KMS-11 (cell line): ENCODE data around the gene KIAA0825.

Source experiments
- H2AFZ ChIP-seq: fragments of 200-600 bp; sonication (generic); 2 replicates; pipeline ENCODE4 v1.6.1; 2016; ENCODE audit warnings: antibody characterized with exemption, mixed run types, low read depth
- H3K27ac ChIP-seq: fragments of 200-600 bp; sonication (generic); 2 replicates; pipeline ENCODE4 v1.6.1; 2016; ENCODE audit warnings: mild to moderate bottlenecking, mixed run types
- H3K27me3 ChIP-seq: fragments of 200-600 bp; sonication (generic); 2 replicates; pipeline ENCODE4 v1.6.1; 2017; ENCODE audit warnings: mild to moderate bottlenecking, low read depth, mixed run types, moderate library complexity; ENCODE audit not compliant: insufficient read depth
- H3K36me3 ChIP-seq: fragments of 200-600 bp; sonication (generic); 2 replicates; pipeline ENCODE4 v1.6.1; 2017; ENCODE audit warnings: mild to moderate bottlenecking, mixed run types; ENCODE audit not compliant: insufficient read depth
- H3K4me1 ChIP-seq: fragments of 200-600 bp; sonication (generic); 2 replicates; pipeline ENCODE4 v1.6.1; 2016; ENCODE audit warnings: mild to moderate bottlenecking, low read depth, mixed run types; ENCODE audit not compliant: poor library complexity, severe bottlenecking
- H3K4me2 ChIP-seq: fragments of 200-600 bp; sonication (generic); 2 replicates; pipeline ENCODE4 v1.7.0; 2016; ENCODE audit warnings: mild to moderate bottlenecking, mixed run types
- H3K4me3 ChIP-seq: fragments of 200-600 bp; sonication (generic); IDR thresholded peaks from 2 replicates; pipeline ENCODE4 v1.6.1; 2017; ENCODE audit warnings: low read depth, low read length, mixed read lengths; ENCODE audit not compliant: insufficient read depth
- H3K79me2 ChIP-seq: fragments of 200-600 bp; sonication (generic); 2 replicates; pipeline ENCODE4 v1.6.1; 2016; ENCODE audit warnings: low read depth, mixed run types; ENCODE audit not compliant: insufficient read depth
- H3K9ac ChIP-seq: fragments of 200-600 bp; sonication (generic); 2 replicates; pipeline ENCODE4 v1.6.1; 2016; ENCODE audit warnings: mild to moderate bottlenecking, mixed run types
- H4K20me1 ChIP-seq: fragments of 200-600 bp; sonication (generic); 2 replicates; pipeline ENCODE4 v1.6.1; 2016; ENCODE audit warnings: mild to moderate bottlenecking, mixed run types; ENCODE audit not compliant: insufficient read depth
- CTCF ChIP-seq: fragments of 200-600 bp; sonication (generic); conservative IDR thresholded peaks from 2 replicates; pipeline ENCODE4 v1.6.1; 2017; ENCODE audit warnings: low read depth, mild to moderate bottlenecking, antibody characterized with exemption, low read length, moderate library complexity, mixed read lengths

The KIAA0825 gene

DNA sequence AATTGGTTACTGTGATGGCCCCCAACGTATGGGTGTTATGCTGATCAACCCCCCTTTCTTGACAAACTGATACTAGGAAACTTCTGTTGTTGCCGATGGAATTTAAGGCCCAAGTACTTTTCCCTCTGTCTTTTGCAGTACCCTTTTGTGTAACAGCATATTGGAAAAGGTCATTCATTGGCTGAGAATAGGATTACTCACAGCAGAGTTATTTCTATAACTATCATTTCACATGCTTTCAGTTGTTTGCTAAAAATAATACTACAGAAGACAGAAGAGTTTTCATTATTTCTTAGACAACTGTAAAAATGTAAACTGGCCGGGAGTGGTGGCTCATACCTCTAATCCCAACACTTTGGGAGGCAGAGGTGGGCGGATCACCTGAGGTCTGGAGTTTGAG, 329.5 kb downstream of the KIAA0825 start:
- no peaks in the 10 kb centered on the region for H3K27me3 ChIP-seq
- H2AFZ ChIP-seq: no peak overlapping the region
- H3K27ac ChIP-seq: no peak overlapping the region
- H3K4me1 ChIP-seq: no peaks in the 10 kb centered on the region
- TF ChIP-seq CTCF: no peak
- no peak overlapping the region for H3K4me3 ChIP-seq
- H3K36me3 ChIP-seq: no peaks in the 10 kb centered on the region
- no peaks in the 10 kb centered on the region for H4K20me1 ChIP-seq
- H3K79me2 ChIP-seq: no peaks in the 10 kb centered on the region
- no peak overlapping the region for H3K9ac ChIP-seq
- no peak overlapping the region for H3K4me2 ChIP-seq

GRCh38 chr5:94285984-94286383, 332.4 kb downstream of the KIAA0825 start:
- H3K27ac ChIP-seq: no peak overlapping the region
- no peaks in the 10 kb centered on the region for H3K36me3 ChIP-seq
- no peak overlapping the region for H3K9ac ChIP-seq
- H4K20me1 ChIP-seq: no peaks in the 10 kb centered on the region
- no peak for TF ChIP-seq CTCF
- no peak overlapping the region for H3K4me2 ChIP-seq
- H2AFZ ChIP-seq: no peak overlapping the region
- H3K79me2 ChIP-seq: no peaks in the 10 kb centered on the region
- H3K4me3 ChIP-seq: no peak overlapping the region
- no peaks in the 10 kb centered on the region for H3K4me1 ChIP-seq
- H3K27me3 ChIP-seq: no peaks in the 10 kb centered on the region

DNA sequence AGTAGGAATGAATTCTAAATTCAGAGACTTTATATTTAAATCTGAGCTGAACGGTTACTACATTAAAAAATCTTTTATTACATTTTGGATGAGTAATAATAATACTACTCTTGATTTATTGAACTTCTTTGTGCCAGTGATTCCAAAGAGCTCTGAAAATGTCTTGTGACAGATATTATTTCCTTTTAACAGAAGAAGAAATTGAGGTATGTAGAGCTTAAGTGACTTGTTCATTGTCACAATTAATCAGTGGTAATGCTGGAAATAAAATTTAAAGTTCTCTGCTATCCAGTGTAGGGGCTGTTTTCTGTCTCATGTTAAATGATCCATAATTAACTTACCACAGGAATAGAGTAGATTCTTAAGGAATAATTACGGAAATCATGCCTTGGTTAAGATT, 335.3 kb downstream of the KIAA0825 start:
- no peak overlapping the region for H3K27ac ChIP-seq
- H2AFZ ChIP-seq: no peak overlapping the region
- H3K9ac ChIP-seq: no peak overlapping the region
- TF ChIP-seq CTCF: no peak
- H4K20me1 ChIP-seq: no peaks in the 10 kb centered on the region
- H3K79me2 ChIP-seq: no peaks in the 10 kb centered on the region
- H3K4me3 ChIP-seq: no peak overlapping the region
- no peak overlapping the region for H3K4me2 ChIP-seq
- H3K4me1 ChIP-seq: no peaks in the 10 kb centered on the region
- H3K27me3 ChIP-seq: no peaks in the 10 kb centered on the region
- no peaks in the 10 kb centered on the region for H3K36me3 ChIP-seq

DNA sequence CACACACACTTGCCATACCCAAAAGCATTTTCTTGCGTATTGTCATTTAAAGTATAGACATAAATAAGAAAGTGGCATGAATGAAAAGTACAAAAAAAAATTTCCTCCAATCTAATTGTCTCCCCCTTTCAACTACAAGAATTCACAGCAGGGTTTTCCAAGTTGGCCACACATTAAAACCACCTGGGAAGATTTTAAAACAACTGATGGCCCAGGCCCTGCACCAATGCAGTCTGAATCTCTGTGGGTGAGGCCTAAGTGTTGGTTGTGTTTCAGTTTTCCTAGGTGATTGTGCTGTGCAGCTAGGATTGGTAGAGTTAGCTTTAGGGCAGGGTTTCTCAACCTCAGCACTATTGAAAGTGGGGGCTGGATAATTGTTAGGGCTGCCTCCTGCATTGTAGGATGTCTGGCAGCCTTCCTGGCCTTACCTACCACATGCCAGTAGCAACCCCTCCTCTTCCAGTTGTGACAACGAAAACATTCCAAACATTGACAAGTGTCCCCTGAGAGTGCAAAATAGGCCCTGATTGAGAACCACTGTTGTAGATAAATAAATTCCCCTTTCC, 337.1 kb downstream of the KIAA0825 start:
- Histone ChIP-seq H3K79me2 (no peaks in the 10 kb centered on the region), H3K4me2 (no peak overlapping the region), H3K4me1 (no peaks in the 10 kb centered on the region), H4K20me1 (no peaks in the 10 kb centered on the region), H3K27ac (no peak overlapping the region), H3K36me3 (no peaks in the 10 kb centered on the region), H3K9ac (no peak overlapping the region), H3K27me3 (no peaks in the 10 kb centered on the region), H2AFZ (no peak overlapping the region), H3K4me3 (no peak overlapping the region)
- TF ChIP-seq CTCF: no peak
